HG03520 (cell line): ENCODE data around the gene PRTFDC1.

Experiments
- ATAC-seq: cut with Tn5 transposase; IDR thresholded peaks from one replicate; pipeline ENCODE4 v1.9.1; 2021; ENCODE audit warnings: mild to moderate bottlenecking, moderate library complexity; ENCODE audit not compliant: unreplicated experiment

Gene PRTFDC1

DNA sequence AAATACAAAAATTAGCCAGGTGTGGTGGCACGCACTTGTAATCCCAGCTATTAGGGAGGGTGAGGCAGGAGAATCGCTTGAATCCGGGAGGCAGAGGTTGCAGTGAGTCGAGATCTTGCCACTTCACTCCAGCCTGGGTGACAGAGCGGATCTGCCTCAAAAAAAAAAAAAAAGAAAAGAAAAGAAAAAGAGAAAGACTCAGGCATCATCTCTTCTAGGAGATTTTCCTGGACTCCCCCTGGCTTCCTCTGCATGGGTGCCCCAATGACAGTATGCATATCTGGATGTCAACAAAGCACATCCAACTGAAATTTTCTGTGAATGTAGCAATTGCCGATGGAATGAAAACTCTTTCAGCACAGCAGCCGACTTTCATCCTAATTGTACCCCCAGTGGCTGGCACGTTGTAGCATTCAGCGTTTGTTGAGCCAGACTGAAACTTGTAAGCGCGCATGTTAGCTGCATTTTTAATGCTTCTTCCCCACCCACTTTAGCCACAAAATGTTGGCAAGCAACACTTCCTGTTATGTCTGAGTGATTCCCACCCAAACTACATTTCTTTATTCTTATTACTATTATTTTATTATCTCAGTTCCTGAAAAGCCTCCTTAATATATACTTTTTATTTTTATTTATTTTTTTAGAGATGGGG is 70.2 kb downstream of the PRTFDC1 start:
- no peak for ATAC-seq

DNA sequence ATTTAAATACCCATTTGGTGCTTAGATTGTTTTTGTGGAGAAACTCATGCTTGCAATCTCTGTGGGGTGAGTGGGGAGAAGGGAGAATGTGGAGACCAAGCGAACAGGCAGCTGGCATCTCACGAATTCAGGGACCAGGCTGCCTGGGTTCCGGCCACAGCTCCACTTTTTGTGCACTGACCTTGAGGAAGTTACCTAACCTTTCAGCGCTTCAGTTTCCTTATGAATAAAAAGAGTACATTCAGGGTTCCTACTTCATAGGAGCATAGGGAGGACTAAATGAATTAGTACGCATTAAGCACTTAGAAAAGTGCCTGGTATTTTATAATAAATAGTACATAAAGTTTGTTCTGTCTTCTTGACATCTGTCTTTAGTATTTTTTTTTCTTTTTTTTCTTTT is 72.5 kb downstream of the PRTFDC1 start:
- no peak for ATAC-seq

DNA sequence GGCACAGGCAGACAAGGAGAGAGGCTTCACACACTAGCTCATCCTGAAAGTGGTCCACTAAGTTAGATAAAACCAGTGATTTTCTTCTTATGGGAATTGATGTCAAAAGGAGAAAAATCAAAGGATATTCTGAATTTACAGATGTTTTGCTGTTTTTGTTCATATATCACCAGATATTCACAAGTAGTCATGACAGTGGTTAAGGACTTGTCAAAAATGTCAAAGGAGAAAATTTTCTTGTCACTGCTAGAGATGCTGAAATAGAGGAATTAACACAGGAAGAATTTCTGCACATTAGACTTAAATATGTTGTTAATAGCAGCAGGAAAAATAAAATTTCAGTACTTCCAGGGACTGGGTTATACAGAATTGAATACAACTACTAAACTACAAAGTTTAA is 78.3 kb downstream of the PRTFDC1 start:
- ATAC-seq: no peak

DNA sequence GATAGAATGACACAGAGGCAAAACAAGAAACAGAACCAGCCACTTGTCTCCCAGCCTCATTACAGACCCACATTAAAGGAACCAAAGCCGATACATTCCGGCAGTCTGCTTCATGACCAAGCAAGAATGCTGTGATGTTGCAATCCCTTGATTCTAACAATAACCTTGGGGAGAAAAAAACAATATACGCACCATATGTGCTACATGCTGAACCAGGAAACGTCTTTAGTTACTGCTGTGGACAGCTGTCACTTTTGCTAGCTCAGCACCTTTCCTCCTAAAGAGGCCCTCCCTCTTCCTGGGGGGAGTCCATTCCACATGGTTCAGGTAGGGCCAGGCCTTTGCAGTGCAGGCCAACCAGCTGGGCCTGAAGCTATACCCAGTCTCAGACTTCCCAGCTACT is 79.1 kb downstream of the PRTFDC1 start:
- ATAC-seq: no peak

DNA sequence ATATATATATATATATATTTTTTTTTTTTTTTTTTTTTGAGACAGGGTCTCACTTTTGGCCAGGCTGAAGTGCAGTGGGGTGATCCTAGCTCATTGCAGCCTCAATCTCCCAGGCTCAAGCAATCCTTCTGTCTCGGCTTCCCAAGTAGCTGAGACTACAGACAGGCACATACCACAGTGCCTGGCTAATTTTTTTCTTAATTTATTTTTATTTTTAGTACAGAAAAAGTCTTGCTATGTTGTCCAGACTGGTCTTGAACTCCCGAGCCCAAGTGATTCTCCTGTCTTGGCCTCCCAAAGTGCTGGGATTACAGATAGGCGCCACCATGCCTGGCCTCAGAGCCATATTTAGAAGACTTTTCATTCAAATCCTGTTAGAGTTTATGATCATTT is 79.6 kb downstream of the PRTFDC1 start:
- no peak for ATAC-seq

DNA sequence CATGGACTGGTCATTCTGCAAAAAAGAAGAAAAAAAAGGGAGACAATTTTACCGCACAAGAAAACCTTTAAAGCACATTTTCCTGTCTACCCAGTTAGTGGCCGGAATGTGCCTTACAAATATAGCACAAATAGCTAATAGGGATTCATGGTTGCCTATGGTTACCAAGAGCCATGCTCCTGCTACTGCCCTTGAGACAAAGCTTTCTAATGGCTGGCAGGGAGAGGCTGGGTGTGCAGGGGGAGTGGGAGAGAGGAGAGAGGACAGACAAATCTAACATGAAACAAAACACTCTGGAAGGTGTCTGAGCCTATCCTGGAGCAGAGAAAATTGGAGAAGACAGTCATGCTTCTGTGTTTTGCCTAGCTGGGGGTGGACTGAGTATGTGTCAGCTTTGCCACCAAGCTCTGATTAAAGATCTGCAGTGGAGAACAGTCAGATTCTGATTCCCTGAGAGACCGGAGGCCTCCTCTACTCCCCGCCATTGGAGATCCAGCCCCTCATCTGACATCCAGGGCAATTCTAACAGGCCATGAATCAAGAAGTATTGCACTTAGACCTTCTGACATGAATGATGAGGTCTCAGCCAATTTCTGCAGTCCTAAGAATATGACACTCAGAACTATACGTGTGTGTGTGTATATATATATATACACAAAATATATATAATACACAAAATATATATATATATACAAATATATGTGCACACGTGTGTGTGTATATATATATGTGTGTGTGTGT is 80.2 kb downstream of the PRTFDC1 start:
- no peak for ATAC-seq

DNA sequence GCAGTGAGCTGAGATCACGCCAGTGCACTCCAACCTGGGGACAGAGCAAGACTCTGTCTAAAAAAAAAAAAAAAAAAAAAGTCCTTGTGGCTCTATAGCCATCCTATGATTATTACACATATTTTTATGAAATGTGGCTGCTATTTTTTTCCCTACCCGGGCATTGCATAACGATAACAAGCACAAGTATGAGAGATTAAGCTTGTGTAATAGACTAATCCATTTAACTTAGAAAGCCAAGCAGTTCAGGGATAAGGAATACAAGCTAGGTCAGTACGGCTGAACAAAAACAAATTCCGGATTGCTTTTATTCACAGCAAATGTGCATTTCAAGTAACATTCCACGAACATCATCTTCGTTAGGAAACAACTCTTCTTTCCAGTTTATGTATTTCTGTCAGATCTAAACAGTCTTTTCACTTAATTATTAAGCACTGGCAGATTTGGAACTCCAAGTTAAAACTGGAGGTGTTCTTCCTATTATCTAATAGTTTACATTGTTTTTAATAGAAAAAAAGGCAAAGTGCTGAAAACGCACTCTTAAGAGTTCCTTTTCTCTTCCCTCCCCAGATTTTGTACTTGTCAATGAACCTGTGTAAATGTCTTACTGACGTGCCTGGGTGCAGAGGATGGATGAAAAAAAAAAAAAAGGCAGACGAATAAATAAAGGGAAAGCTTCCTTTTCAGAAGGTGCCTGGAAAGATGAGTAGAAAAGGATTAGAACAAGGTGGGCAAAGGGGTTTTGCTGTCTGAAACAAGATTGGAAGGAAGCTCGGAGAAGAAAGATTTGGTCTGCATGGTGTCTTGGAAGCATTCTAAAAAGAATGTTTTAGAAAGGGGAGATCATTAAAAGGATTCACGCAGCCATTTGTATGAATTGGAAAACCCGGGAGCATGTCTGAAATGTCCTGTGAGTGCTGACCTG is 81.1 kb downstream of the PRTFDC1 start:
- no peak for ATAC-seq

DNA sequence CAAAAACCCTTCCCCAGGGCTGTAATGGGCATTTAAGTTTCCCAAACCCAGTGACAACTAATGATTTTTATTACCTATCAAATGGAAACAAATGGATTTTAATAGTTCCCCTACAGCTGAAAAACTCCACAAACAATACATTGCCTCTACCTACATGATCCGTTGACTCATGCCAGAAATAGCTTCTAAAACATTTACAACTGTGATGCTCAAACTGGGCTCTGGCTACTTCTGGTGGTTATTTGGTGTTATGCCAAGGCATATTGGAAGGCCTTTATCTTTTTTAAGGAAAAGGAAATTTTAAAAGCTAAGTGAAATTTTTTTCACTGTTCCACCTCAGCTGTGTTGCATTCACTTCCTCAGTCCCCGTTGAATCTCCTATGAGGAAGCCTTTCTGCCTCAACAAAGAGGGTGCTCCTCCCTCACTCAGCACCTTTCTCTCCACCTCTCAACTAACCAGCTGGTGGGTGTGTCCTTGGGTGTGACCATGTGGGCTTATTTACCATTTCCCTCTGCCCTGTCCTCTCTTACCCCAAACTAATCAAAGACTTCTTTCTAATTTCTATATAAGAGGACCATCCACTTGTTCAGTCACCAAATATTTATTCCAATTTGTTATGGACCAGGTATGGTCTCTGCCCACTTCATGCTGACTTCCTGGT is 82.9 kb downstream of the PRTFDC1 start:
- no peak for ATAC-seq

DNA sequence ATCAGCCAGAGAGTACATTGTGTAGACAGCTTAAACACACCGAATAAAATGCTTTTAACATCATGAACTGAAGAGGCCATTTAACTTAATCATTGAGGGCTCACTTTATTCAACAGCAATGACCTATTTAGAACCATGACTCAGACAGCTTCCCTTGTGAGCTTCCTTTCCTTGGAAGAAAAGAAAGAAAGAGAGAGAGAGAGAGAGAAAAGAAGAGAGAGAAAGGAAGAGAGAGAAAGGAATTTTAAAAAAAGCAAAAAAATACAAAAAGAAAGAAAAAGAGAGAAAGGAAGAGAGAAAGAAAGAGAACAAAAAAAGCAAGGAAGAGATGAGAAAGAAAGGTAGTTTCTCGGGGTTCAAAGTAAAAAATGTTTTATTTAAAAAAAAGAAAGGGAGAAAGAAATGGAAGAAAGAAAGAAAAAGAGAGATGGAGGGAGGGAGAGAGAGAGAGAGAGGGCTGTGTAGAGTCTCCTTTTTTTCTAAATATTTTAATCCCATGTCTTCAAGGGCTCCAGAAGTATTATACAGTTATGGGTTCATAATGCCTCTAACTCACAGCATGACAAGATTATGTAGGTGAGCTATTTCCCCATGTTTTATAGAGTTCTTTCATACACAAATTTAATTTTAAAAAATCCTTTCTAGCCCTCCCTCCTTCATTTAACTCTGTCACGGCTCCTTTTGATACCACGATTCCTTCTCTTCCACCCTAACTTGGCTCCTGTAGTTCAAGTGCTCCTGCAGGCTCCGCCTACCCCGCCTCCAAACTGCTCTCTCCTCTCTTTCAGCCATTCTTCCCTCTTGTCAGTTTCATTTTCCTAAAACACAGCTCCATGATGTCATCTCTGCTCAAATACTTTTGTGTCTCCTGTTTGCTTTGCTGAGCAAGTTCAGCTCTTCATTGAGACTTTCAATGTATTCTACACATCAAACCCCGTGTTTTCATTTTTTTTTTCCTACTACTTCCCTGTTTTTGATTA is 85.5 kb downstream of the PRTFDC1 start:
- ATAC-seq: no peak

DNA sequence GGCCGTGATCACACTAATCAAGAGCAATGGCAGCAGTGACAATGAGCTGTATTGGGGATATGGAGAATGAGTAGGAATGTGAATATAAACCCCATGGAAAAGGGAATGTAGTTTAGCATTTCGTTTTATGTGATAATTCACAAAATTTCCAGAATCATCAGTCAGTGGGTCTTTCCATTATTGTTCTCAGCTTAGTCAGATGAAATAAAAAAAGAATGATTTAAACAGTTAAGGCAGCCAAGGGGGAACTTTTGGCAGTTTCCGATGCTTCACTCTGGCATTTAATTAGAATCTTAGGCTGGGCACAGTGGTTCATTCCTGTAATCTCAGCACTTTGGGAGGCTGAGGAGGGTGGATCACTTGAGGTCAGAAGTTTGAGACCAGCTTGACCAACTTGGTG is 86.6 kb downstream of the PRTFDC1 start:
- ATAC-seq: no peak

DNA sequence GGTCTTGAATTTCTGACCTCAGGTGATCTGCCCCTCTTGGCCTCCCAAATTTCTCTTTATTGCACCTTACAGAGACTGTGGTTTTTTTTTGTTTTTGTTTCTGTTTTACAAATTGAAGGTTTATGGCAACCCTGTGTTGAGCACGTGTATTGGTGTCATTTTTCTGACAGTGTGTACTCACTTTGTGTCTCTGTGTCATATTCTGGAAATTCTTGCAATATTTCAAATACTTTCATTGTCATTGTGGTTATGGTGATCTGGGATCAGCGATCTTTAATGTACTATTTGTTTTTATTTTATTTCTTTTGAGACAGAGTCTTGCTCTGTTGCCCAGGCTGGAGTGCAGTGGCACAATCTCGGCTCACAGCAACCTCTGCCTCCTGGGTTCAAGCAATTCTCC is 89.8 kb downstream of the PRTFDC1 start:
- no peak for ATAC-seq

DNA sequence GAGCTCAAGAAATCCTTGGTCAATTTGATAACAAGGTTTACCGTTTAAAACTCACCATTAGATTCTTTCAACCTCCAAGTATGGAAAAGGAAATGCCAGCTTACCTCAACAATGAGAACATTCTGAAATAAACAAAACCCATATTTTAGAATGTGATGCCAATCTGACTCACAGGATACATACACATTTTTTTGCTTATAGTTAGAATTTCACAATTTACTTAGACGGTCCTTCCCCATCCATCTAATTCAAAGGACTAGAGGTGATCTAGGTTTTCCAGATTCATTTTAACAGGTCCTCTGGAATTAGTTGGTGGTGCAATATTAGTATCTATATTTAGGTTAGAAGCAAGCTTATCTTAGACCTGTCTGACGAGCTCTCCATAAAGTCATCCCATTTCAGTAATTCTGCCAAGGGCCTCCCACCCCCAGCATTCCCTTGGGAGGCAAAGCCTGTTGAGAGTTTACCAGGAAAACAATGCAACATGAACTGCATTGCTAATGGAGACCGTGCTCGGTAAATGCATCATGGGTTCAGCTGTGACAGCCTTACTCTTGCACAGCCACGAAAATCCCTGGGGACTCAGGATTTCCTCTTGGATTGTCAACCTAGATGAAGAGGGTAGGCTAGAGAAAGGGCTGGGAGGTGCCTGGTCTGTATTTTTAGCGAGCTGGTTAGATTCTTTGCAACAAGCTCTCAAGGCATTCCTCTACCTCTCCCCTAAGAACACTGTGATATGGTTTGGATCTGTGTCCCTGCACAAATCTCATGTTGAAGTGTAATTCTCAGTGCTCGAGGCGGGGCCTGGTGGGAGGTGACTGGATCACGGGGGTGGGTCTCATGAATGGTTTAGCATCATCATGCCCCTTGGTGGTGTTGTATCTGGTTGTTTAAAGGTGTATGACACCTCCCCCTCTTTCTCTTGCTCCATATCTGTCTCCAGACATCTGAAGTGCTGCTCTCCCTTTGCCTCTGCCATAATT is 93.8 kb downstream of the PRTFDC1 start:
- ATAC-seq: no peak

DNA sequence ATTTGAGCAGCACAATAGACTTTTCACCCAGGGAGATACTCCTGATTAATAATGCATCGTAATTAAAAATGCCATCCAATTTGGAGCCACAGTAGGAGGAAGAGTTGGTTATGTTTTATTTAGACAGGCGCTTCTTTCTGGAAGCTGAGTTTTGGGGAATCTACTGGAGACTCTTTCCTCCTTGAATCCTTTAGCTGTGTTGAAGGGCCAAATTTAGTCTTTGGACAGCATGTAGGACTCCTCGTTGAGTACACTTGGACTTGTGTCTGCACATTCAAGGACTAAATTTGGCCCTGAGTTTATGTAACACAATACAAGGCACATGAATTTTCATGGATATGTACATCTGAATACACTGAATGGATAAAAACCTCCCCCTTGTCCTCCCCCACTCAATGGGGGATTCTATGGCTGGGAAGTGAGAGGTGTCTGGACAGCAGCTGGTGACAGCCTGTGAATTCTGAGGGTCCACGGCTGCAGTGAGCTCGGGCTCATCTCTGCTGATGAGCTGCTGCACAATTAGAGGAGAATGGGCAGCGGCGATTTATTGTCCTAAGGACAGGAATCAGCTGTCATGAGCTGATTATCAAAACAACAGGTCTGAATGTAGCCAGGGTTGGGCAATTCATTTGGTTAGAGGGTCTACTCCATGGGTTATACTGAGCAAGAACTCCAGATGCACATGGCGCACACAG is 95.2 kb downstream of the PRTFDC1 start:
- no peak for ATAC-seq

DNA sequence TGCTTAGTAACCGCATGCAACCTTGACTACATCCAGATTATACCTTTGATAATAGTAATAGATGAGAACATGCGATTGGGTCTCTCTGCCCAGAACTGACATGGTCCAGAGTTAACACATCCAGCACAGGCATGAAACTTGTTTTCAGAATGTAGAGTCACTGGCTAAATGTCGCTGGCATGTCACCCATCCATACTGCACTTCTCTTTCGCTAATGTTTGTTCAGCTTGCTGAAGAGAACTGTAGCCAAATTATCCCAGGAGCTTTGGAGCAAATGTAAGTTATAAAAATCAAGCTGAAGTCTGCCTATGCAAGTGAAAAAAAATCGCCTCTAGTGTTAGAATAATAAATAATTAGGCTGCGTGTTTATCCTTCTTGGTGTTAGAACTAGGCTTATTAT is 98.2 kb downstream of the PRTFDC1 start:
- no peak for ATAC-seq

DNA sequence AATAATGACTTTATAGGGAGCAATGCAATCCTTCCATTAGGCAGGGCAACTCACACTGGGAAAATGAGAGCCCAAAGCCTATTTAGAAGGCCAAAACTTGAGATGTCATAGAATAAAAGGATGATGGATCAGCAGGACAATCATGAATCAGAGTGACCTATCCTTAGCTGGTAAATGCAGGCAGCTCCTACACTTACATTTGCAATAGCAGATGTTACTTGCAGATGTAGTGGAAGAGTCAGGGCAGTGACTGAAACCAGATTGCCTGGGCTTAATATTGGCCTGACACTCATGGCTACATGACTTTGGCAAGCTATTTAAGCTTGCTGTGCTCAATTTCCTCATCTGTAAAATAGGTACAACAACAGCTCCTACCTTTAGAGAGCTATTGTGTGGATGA is 98.7 kb downstream of the PRTFDC1 start:
- no peak for ATAC-seq

DNA sequence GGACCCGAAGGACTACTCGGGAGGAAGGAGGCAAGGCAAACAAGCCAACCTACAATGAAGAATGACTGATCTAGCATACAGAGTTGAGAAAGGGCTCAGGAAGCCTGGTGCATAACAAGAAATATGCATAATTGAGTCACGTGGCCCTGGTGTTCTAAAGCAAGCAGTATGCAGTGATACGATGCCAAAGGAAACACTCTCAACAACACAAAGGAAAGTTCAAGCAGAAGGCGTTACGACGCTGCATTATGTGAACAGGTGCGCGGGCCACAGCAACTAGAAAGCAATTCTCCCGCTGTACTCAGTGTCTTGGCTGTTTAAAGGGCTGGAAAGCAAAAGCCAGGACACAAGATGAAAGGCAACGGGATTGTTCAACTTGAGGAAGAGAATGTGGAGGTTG is 100.8 kb downstream of the PRTFDC1 start:
- no peak for ATAC-seq

DNA sequence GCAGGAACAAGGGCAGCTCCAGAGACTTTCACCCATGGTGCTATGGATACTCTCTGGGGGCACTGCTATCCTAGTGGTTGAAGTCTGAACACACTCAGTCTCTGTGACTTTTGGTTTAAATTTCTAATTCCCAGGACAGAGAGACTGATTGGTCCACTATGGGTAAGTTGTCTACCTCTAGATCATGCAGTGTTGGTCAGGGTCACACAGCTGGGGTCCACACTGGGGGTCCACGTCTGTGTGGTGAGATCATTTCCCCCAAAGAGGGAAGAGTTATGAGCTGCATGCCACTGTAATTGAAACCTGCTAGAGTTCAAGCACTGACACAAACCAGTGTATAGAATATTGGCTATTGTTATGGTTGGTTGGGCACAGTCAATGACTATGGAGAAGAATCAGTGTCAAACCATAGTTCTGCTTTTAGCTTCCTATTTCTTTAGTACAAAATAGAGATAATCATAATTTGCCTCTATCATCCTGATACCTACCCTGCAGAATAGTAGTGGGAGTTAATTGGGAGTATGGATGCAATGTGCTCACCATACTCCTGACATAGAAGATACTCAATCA is 101.6 kb downstream of the PRTFDC1 start:
- ATAC-seq: no peak
